Activated CD4-positive, alpha-beta T cell treated with anti-CD3 and anti-CD28 coated beads for 36 hours (primary cell): ENCODE results near the gene TTC36. TPM values are rescaled to one million over a fixed set of nuclear protein-coding genes. Genes with fewer than 3 reads are reported as not detected.

Experiments
- ATAC-seq: fragments of 200-7000 bp; cut with Tn5 transposase; one replicate; pipeline ENCODE4 v1.10.0; 2021; ENCODE audit warnings: mild to moderate bottlenecking, moderate library complexity
- CTCF ChIA-PET: fragments of 350-600 bp; sonication (Branson Sonifier 250); formaldehyde crosslinking; loops from one replicate; lab custom pipeline; 2021; ENCODE audit warnings: antibody characterized with exemption; lab: Charles Lee
- POLR2A ChIA-PET: fragments of 350-600 bp; sonication (Branson Sonifier 250); formaldehyde crosslinking; loops from one replicate; lab custom pipeline; 2021; ENCODE audit warnings: antibody characterized with exemption, inconsistent platforms; lab: Charles Lee
- DNase-seq: peaks from one replicate; pipeline ENCODE4 v3.0.0-alpha.2; 2020
- H3K27ac Mint-ChIP-seq: one replicate; pipeline ENCODE4 v1.8.0; 2021; ENCODE audit warnings: mixed read lengths
- H3K27me3 Mint-ChIP-seq: one replicate; pipeline ENCODE4 v1.8.0; 2021; ENCODE audit warnings: mixed read lengths
- H3K36me3 Mint-ChIP-seq: one replicate; pipeline ENCODE4 v1.8.0; 2021; ENCODE audit warnings: low read depth, mixed read lengths
- H3K4me1 Mint-ChIP-seq: one replicate; pipeline ENCODE4 v1.8.0; 2021; ENCODE audit warnings: mixed read lengths
- H3K4me3 Mint-ChIP-seq: one replicate; pipeline ENCODE4 v1.8.0; 2021; ENCODE audit warnings: mild to moderate bottlenecking, moderate library complexity, mixed read lengths
- H3K9me3 Mint-ChIP-seq: one replicate; pipeline ENCODE4 v1.8.0; 2021; ENCODE audit warnings: low read depth, mixed read lengths
- intact Hi-C, 2 experiments: fragments of 100-400 bp; cut with DNase I in 1 of 2; cut with micrococcal nuclease in 1 of 2; formaldehyde crosslinking; loops; one replicate each; pipeline versions ENCODE4 v1.14.2 to v1.15.1; 2022 to 2024; cut with DNase I, micrococcal nuclease
- total RNA-seq, 2 experiments: library from RNA; stranded (reverse); gene quantifications; one replicate each; pipeline ENCODE4 v1.2.3, GENCODE V29; 2021

TTC36 gene
- total RNA-seq, 2 experiments from 2014 or later = 0.21 to 0.59 TPM

DNA sequence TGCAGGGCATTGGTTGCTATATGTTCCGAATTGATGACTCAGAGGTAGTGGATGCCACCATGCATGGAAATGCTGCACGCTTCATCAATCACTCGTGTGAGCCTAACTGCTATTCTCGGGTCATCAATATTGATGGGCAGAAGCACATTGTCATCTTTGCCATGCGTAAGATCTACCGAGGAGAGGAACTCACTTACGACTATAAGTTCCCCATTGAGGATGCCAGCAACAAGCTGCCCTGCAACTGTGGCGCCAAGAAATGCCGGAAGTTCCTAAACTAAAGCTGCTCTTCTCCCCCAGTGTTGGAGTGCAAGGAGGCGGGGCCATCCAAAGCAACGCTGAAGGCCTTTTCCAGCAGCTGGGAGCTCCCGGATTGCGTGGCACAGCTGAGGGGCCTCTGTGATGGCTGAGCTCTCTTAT, 5.4 kb upstream of the TTC36 start:
- no peak for DNase-seq
- intact Hi-C loops = no loop called here

DNA sequence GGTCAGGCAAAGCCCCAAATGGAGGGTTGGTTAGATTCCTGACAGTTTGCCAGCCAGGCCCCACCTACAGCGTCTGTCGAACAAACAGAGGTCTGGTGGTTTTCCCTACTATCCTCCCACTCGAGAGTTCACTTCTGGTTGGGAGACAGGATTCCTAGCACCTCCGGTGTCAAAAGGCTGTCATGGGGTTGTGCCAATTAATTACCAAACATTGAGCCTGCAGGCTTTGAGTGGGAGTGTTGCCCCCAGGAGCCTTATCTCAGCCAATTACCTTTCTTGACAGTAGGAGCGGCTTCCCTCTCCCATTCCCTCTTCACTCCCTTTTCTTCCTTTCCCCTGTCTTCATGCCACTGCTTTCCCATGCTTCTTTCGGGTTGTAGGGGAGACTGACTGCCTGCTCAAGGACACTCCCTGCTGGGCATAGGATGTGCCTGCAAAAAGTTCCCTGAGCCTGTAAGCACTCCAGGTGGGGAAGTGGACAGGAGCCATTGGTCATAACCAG, 4.7 kb upstream of the TTC36 start:
- Mint-ChIP-seq H3K27me3 (no peaks in the 10 kb centered on the region), H3K4me1 (peaks cover 4% of the 10 kb centered on the region), H3K27ac (no peak overlapping the region), H3K9me3 (no peaks in the 10 kb centered on the region), H3K36me3 (peaks cover 35% of the 10 kb centered on the region), H3K4me3 (no peak overlapping the region)
- intact Hi-C loops = no loop called here
- ATAC-seq (no peak), DNase-seq (no peak)
- POLR2A ChIA-PET = no interaction called here
- CTCF ChIA-PET = no interaction called here

More for the DNA sequence above, 5.4 kb upstream of the TTC36 start:
- Mint-ChIP-seq H3K36me3 (peaks cover 37% of the 10 kb centered on the region), H3K4me3 (no peak overlapping the region), H3K9me3 (no peaks in the 10 kb centered on the region), H3K27me3 (no peaks in the 10 kb centered on the region), H3K27ac (no peak overlapping the region), H3K4me1 (no peaks in the 10 kb centered on the region)
- ATAC-seq = no peak
- ChIA-PET CTCF (no interaction called here), POLR2A (interaction anchor here (0.6 kb wide), 1 partner anchor 148 kb away, joined by 5 read pairs; no protein-coding TSS in a partner anchor)

DNA sequence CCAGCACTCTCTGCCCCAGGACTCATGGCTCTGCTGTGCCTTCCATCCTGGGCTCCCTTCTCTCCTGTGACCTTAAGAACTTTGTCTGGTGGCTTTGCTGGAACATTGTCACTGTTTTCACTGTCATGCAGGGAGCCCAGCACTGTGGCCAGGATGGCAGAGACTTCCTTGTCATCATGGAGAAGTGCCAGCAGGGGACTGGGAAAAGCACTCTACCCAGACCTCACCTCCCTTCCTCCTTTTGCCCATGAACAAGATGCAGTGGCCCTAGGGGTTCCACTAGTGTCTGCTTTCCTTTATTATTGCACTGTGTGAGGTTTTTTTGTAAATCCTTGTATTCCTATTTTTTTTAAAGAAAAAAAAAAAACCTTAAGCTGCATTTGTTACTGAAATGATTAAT, 2.9 kb upstream of the TTC36 start:
- DNase-seq = no peak
- no peaks in the 10 kb centered on the region for H3K9me3 Mint-ChIP-seq

DNA sequence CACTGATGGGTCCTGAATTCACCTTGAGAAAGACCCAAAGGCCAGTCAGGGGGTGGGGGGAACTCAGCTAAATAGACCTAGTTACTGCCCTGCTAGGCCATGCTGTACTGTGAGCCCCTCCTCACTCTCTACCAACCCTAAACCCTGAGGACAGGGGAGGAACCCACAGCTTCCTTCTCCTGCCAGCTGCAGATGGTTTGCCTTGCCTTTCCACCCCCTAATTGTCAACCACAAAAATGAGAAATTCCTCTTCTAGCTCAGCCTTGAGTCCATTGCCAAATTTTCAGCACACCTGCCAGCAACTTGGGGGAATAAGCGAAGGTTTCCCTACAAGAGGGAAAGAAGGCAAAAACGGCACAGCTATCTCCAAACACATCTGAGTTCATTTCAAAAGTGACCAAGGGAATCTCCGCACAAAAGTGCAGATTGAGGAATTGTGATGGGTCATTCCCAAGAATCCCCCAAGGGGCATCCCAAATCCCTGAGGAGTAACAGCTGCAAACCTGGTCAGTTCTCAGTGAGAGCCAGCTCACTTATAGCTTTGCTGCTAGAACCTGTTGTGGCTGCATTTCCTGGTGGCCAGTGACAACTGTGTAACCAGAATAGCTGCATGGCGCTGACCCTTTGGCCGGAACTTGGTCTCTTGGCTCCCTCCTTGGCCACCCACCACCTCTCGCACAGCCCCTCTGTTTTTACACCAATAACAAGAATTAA, 2.4 kb upstream of the TTC36 start:
- no peak for ATAC-seq
- no peaks in the 10 kb centered on the region for H3K9me3 Mint-ChIP-seq
- peak overlapping the region; percentile 39 for H3K27ac Mint-ChIP-seq
- H3K36me3 Mint-ChIP-seq = peaks cover 28% of the 10 kb centered on the region
- H3K4me1 Mint-ChIP-seq = peaks cover 17% of the 10 kb centered on the region
- CTCF ChIA-PET = no interaction called here
- POLR2A ChIA-PET = interaction anchor here (0.6 kb wide), 1 partner anchor 267 kb away, joined by 3 read pairs; no protein-coding TSS in a partner anchor
- H3K4me3 Mint-ChIP-seq = no peak overlapping the region
- DNase-seq = no peak
- H3K27me3 Mint-ChIP-seq = no peaks in the 10 kb centered on the region
- intact Hi-C loops = no loop called here

More for the DNA sequence above, 2.9 kb upstream of the TTC36 start:
- ChIA-PET CTCF (no interaction called here), POLR2A (no interaction called here)
- ATAC-seq = no peak
- H3K27me3 Mint-ChIP-seq = no peaks in the 10 kb centered on the region
- peaks cover 33% of the 10 kb centered on the region for H3K36me3 Mint-ChIP-seq
- intact Hi-C loops = no loop called here
- peaks cover 11% of the 10 kb centered on the region for H3K4me1 Mint-ChIP-seq
- H3K4me3 Mint-ChIP-seq = no peak overlapping the region
- H3K27ac Mint-ChIP-seq = no peak overlapping the region

DNA sequence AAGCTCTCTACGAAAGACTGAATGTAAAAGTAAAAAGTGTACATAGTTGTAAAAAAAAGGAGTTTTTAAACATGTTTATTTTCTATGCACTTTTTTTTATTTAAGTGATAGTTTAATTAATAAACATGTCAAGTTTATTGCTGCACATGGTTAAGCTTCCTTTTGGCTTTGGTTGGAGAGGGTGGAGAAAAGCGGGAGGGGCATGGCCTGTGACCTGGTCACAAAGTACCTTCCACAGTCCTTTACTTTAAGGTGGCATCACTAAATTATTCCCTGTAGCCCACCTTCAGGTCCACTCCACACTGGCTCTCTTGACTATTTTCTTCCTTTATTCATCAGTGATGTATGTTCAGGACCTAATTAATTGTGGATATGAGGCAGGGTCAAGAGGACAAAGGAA, 586 bp upstream of the TTC36 start:
- intact Hi-C loops = no loop called here
- peaks cover 12% of the 10 kb centered on the region for H3K36me3 Mint-ChIP-seq
- H3K27me3 Mint-ChIP-seq = no peaks in the 10 kb centered on the region
- POLR2A ChIA-PET = interaction anchor here (0.6 kb wide), 1 partner anchor 65 kb away, joined by 3 read pairs; no protein-coding TSS in a partner anchor
- DNase-seq = no peak
- CTCF ChIA-PET = interaction anchor here (0.7 kb wide), 2 partner anchors 109 to 128 kb away, joined by 3 read pairs; no protein-coding TSS in a partner anchor
- H3K4me1 Mint-ChIP-seq = peaks cover 25% of the 10 kb centered on the region
- no peak overlapping the region for H3K27ac Mint-ChIP-seq
- H3K4me3 Mint-ChIP-seq = no peak overlapping the region
- no peaks in the 10 kb centered on the region for H3K9me3 Mint-ChIP-seq
- no peak for ATAC-seq

DNA sequence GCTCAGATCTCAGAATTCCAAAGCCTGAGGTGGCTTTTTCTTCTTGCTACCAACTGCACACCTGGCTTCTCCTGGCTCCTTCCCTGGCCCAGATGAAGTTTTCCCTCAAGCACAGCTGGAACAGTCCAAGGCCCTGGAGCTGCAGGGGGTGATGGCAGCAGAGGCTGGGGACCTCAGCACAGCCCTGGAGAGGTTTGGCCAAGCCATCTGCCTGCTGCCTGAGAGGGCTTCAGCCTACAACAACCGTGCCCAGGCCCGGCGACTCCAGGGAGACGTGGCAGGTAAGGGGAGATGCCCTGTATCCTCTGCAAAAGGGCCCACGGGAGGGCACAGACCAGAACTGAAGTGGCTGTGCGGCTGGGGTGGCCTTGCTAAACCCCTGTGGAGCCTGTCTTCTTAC, 1.2 kb downstream of the TTC36 start:
- DNase-seq (no peak), ATAC-seq (no peak)
- H3K36me3 Mint-ChIP-seq = peaks cover 2% of the 10 kb centered on the region
- POLR2A ChIA-PET = no interaction called here
- peaks cover 27% of the 10 kb centered on the region for H3K4me1 Mint-ChIP-seq
- CTCF ChIA-PET = interaction anchor here (1.2 to 1.4 kb wide), 2 partner anchors 33 to 233 kb away, joined by 4 to 7 read pairs; no protein-coding TSS in a partner anchor
- H3K4me3 Mint-ChIP-seq = no peak overlapping the region
- intact Hi-C loops = no loop called here
- H3K9me3 Mint-ChIP-seq = no peaks in the 10 kb centered on the region
- H3K27ac Mint-ChIP-seq = no peak overlapping the region
- no peaks in the 10 kb centered on the region for H3K27me3 Mint-ChIP-seq

DNA sequence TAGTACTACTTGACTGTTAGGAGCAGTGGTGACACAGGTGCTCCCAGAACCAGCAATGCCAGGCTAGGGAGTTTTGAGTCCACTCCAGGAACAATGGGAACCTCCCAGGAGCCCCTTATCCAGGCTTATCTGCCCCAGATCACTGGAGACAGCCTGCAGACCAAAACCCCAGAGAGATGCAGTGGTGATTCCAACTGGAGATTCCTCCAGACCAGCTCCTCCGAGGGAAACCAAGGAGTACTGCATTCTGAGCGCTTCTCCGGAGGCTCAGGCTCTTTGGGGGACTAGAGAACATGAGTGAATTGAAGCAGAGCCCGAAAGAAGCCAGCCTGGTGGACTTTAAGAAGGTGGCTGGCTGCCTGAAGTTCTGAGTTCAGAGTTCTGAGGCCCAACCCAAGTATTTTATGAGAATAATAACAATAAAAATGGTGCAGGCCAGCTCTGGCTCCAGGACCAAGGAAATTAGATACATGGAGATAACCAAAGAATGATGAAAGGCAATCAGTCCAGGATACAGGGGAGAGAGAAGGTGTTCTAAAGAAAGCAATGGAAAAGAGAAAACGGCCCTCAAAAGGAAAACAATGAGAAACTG, 2.4 kb downstream of the TTC36 start:
- ATAC-seq (no peak), DNase-seq (no peak)
- POLR2A ChIA-PET = interaction anchor here (0.5 kb wide), 1 partner anchor 89 kb away, joined by 4 read pairs; no protein-coding TSS in a partner anchor
- CTCF ChIA-PET = interaction anchor here (0.8 to 1.0 kb wide), 2 partner anchors 21 to 71 kb away, joined by 3 read pairs; no protein-coding TSS in a partner anchor
- peak overlapping the region; percentile 82 for H3K4me3 Mint-ChIP-seq
- intact Hi-C loops = loop anchor here (2.0 to 5.0 kb wide), 2 partner anchors 38 to 43 kb away; partner anchors contain the start of genes ARCN1 (in 1 of the 2) and IFT46 (in 1 of the 2)
- H3K4me1 Mint-ChIP-seq = peaks cover 27% of the 10 kb centered on the region
- no peaks in the 10 kb centered on the region for H3K36me3 Mint-ChIP-seq
- H3K27me3 Mint-ChIP-seq = no peaks in the 10 kb centered on the region
- H3K27ac Mint-ChIP-seq = peak overlapping the region; percentile 64
- H3K9me3 Mint-ChIP-seq = no peaks in the 10 kb centered on the region

DNA sequence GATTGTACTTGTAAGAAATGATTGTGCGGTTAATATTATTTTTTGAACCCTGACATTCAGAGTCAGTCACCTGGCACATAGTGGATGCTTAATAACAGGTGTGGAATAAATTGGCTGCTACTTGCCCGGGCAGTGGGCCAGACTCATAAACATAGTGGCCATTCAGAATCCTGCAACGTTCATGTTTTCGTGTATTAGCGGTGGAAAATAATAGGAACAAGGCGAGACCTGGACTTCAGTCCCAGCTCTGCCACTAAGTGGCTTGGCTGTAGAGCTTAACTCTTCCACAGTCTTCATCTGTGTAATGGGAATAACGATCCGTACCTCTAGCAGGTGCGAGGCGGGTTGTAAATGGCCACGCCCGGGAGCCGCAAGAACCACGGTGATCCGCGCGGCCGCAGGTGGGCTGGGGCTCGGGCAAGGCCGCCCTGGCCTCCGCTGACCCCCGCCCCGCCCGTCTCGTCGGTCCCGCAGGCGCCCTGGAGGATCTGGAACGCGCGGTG, 3.0 kb downstream of the TTC36 start:
- intact Hi-C loops = loop anchor here (2.0 to 5.0 kb wide), 2 partner anchors 37 to 43 kb away; partner anchors contain the start of genes ARCN1 (in 1 of the 2) and IFT46 (in 1 of the 2)

DNA sequence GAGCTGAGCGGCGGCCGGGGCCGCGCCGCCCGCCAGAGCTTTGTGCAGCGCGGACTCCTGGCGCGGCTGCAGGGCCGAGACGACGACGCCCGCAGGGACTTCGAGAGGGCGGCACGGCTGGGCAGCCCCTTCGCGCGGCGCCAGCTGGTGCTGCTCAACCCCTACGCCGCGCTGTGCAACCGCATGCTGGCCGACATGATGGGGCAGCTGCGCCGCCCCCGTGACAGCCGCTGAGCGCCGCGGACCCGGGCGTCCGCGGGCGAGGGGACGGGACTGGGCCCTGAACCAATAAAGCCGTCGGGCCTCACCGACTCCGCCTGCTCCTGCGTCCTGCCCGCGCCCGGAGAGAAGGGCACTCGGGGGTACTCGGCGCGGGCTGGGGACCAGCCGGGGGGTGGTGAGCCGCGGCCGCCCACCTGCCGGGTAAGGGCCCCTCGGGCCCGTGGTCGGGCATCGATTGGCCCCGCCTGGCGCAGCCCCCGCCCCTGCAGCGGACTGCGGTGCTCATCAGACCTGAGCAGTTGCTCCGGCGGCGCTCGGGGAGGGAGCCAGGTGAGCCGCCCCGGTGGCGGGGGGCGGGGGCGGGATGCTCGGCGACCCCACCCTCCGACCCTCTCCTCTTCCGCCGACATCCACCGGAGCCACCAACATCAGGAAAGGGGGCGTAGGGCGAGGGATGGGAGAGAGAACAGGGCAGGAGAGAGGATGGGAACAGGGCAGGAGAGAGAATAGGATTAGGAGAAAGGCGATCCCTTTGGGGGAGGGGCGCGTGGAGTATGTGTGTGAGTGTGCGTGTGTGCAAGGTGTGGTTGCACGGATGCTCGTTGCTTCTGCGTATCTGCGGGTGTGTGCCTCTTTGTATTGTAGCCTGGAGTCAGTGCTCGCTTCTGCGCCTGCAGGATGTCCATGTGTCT, 3.7 kb downstream of the TTC36 start, which contains the start of gene TMEM25:
Gene TMEM25, plus strand, starts transcription at position 510 of the 914 bp plus-strand sequence. CDS start 610 bp downstream, outside the sequence.
- H3K9me3 Mint-ChIP-seq = no peaks in the 10 kb centered on the region
- H3K4me1 Mint-ChIP-seq = peaks cover 27% of the 10 kb centered on the region
- CTCF ChIA-PET = interaction anchor here (0.6 to 1.0 kb wide), 4 partner anchors 22 to 415 kb away, joined by 3 to 5 read pairs (median 4); no protein-coding TSS in a partner anchor
- intact Hi-C loops = loop anchor here (2.0 to 5.0 kb wide), 2 partner anchors 36 to 42 kb away; partner anchors contain the start of genes ARCN1 (in 1 of the 2) and IFT46 (in 1 of the 2)
- no peaks in the 10 kb centered on the region for H3K27me3 Mint-ChIP-seq
- POLR2A ChIA-PET = interaction anchor here (0.6 kb wide), 1 partner anchor 43 kb away, joined by 4 read pairs; no protein-coding TSS in a partner anchor
- ATAC-seq = peak; percentile 90
- peaks cover 3% of the 10 kb centered on the region for H3K36me3 Mint-ChIP-seq
- H3K4me3 Mint-ChIP-seq = peak within 1 kb of the TSS; percentile 82
- peak within 1 kb of the TSS; percentile 75 for H3K27ac Mint-ChIP-seq
- DNase-seq = peak; percentile 87

More for the DNA sequence above, 3.0 kb downstream of the TTC36 start:
- H3K4me1 Mint-ChIP-seq = peaks cover 27% of the 10 kb centered on the region
- CTCF ChIA-PET = interaction anchor here (0.6 to 1.0 kb wide), 4 partner anchors 22 to 414 kb away, joined by 3 to 5 read pairs (median 4); no protein-coding TSS in a partner anchor
- ATAC-seq = no peak
- no peaks in the 10 kb centered on the region for H3K27me3 Mint-ChIP-seq
- POLR2A ChIA-PET = interaction anchor here (0.5 to 0.6 kb wide), 2 partner anchors 42 to 90 kb away, joined by 4 read pairs; no protein-coding TSS in a partner anchor
- H3K4me3 Mint-ChIP-seq = peak overlapping the region; percentile 82
- DNase-seq = no peak
- peak overlapping the region; percentile 64 for H3K27ac Mint-ChIP-seq
- no peaks in the 10 kb centered on the region for H3K9me3 Mint-ChIP-seq
- peaks cover 3% of the 10 kb centered on the region for H3K36me3 Mint-ChIP-seq

DNA sequence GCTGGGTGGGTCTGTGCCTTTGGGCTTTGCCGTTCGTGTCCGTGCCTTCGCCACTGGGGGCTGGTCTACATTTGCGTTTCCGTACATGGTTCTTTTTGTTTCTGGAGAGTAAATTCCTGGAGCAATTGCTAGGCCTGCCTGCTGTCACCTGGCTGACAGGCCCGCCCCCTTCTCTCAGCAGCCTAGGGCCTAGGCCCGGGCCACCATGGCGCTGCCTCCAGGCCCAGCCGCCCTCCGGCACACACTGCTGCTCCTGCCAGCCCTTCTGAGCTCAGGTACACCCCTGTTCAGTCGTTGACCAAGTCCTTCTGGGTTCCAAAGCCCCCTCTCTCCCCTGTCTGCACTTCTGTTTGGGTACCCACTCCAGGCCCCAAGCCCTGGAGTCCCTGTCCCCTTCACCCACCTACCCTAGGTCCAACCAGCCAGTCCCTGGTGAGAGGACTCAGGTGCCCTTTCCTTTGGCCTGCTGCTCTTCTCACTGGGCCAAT, 4.4 kb downstream of the TTC36 start:
- CTCF ChIA-PET = no interaction called here
- no peak for DNase-seq
- ATAC-seq = peak; percentile 16
- peaks cover 27% of the 10 kb centered on the region for H3K4me1 Mint-ChIP-seq
- peak overlapping the region; percentile 82 for H3K4me3 Mint-ChIP-seq
- H3K27ac Mint-ChIP-seq = peak overlapping the region; percentile 75
- POLR2A ChIA-PET = no interaction called here
- H3K27me3 Mint-ChIP-seq = no peaks in the 10 kb centered on the region
- no peaks in the 10 kb centered on the region for H3K9me3 Mint-ChIP-seq
- peaks cover 3% of the 10 kb centered on the region for H3K36me3 Mint-ChIP-seq
- intact Hi-C loops = loop anchor here (2.0 to 5.0 kb wide), 2 partner anchors 36 to 41 kb away; partner anchors contain the start of genes ARCN1 (in 1 of the 2) and IFT46 (in 1 of the 2)
